ENCODE results near the gene BFAR.

- no peak for TF ChIP-seq CTCF (conservative IDR thresholded peaks at IDR 0.05)
- peak; percentile 78 for TF ChIP-seq ZFX (IDR thresholded peaks at IDR 0.05)
Observed at GRCh38 chr16:14632693-14633569, at the start of gene BFAR.
